HG03064 (cell line): ENCODE data around the gene USP20.
"Not testable (repeated sequence)": the region's sequence is repeated elsewhere in the genome, so short reads cannot be mapped to it uniquely, and the experiment has no call there.

ENCODE experiments used
- ATAC-seq: cut with Tn5 transposase; IDR thresholded peaks from one replicate; pipeline ENCODE4 v1.9.1; 2021; ENCODE audit warnings: low read depth; ENCODE audit not compliant: unreplicated experiment

Gene USP20

GRCh38 chr9:129887334-129888292, 52.4 kb downstream of the USP20 start:
- ATAC-seq: no peak

DNA sequence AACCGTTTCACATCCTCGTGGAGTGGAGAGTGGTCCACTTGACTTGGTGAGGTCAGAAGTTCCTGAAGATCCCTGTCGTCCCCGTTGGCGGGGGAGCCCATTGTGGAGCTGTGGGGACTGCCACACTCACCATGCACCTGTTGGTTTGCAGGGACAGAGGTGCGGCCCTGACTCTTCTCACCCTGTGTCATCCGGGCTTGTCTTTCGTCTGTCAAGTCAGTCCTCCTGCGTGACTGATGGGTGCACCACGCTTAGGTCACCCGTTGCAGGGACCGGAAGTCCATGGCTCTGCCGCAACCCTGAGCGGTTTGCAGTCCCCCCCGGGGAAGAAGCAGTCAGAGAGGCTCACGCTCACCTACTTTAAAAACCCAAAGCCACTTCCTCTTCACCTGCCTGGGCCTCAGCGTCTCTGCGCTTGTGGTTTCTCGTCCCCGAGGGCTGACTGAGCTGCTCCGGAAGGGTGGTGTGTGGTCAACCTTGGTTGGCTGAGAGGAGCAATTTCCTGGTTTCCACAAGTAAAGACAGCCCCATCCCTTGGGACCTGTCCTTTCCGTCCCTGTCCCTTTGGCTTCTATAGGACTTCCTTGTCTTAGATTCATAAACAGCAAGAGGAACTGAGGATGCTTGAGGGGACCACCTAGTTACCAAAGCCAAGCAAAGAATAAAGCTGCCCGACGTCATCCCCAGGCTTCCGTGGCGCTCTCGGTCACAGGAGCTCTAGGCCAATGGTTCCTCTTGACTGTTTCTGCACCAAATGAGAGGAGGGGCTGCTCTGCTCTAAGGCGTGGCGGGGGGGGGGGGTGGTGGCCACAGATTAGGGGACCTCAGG, 53.2 kb downstream of the USP20 start:
- ATAC-seq: peak; percentile 45

GRCh38 chr9:129889122-129889940, 54.1 kb downstream of the USP20 start:
- no peak for ATAC-seq

DNA sequence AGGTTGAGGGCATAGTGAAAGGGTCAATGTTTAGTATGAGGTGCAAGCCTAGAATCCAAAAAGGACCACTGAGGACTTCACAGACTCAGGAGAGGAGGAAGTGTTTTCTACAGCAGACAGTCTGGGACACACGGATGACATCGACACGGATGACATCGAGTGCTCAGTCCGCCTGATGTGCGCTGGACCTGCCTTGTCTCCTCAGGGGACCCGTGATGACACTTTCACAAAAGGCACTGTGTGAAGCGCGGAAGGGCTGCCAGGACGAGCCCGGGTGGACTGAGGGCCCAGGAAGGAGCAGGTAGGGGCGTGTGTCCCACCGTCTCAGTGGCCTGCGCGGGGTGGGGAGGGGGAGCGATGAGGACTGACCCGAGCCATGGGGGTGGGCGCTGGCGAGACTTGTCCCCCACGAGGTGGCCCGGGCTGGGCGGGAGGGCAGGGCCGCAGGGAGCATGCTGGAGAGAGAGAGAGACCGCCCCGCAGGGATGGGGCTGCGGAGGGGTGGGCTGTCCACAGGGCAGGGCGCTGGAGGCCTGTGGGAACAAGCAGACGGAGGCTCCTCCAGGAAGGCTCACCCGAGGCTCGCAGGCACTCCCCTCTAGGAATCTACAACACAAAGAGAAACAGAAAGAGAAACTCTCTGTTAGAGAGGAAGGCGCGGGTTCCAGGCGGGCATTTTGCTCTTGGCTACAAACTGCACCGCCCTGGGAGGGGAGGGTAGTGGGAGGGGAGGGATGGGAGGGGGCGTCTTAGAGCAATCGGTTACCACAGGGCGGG, 54.9 kb downstream of the USP20 start:
- no peak for ATAC-seq

DNA sequence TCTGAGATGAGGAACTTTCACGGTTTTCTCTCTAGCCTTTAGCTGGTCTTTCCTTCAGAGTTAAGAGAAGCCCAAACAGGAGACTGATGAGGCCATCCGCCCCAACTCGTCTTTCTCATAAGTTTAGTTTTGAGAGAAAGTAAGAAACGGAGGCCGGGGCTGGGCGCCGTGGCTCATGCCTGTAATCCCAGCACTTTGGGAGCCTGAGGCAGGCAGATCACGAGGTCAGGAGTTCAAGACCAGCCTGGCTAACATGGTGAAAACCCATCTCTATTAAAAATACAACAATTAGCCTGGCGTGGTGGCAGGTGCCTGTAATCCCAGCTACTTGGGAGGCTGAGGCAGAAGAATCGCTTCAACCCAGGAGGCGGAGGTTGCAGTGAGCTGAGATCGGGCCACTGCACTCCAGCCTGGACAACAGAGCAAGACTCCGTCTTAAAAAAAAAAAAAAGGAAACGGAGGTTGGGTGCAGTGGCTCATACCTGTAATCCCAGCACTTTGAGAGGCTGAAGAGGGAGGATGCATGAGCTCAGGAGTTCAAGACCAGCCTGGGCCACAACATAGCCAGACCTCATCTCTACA, 55.6 kb downstream of the USP20 start:
- ATAC-seq: not testable (repeated sequence)

DNA sequence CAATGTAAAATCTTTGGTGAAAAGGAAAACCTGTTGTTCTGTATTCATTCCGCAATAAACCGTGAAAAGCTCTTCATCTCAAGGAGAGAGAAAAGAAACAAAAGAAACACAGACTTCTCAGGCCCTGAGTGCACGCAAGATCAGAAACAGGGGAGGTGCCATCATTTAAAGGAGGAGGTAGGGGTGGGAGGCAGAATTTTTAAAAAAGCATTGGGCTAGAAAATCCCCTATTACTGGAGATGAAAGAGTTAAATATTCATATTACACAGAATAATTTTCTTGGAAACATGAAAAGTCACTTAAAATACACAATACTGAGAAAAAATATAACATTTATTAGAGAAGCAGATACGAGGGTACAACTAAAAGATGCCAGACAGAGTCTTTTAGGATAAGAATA, 56.3 kb downstream of the USP20 start:
- ATAC-seq: no peak

GRCh38 chr9:129894120-129894823, 59.0 kb downstream of the USP20 start:
- ATAC-seq: no peak

- ATAC-seq: no peak
These were observed 60.4 kb downstream of the USP20 start for GRCh38 chr9:129895376-129896268.

- no peak for ATAC-seq
These were observed 62.0 kb downstream of the USP20 start for GRCh38 chr9:129897263-129897662.

- ATAC-seq: no peak
These were observed 62.9 kb downstream of the USP20 start for GRCh38 chr9:129898185-129898584.

- ATAC-seq: no peak
These were observed 64.4 kb downstream of the USP20 start for GRCh38 chr9:129899620-129900019.

DNA sequence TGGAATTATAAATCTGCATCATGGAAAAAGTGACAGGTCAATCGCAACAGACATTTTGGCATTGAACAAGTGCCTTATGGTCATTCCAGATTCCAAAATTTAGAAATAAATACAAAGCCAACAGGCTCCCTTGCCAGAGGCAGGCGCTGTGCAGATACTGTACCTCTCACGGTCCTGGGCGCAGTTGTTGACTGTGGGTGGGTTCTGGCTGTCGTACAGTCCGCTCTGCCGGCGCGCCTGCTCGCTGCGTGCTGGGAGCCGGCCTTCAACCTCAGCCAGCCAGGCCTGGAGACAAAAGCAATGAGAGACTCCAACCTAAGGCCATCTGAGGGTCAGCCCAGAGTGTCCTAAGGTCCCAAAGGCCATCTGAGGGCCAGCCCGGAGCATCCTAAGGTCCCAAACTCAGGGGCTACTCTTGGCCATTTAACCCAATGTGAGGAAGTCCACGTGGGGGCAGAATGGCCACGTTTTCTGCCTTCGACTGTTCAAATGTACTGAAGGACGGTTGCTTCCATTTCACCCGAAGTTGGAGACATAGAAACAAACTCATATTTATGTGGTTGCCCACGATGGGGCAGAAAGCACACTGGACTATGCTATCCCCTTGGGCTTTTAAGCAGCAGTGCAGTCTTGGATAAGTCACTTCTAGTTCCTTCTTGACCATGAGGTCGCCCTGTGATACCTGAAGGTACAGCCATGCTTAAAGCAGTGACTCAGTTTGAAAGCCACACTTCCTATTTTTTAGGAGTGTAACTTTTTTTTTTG, 65.2 kb downstream of the USP20 start:
- peak; percentile 81 for ATAC-seq

DNA sequence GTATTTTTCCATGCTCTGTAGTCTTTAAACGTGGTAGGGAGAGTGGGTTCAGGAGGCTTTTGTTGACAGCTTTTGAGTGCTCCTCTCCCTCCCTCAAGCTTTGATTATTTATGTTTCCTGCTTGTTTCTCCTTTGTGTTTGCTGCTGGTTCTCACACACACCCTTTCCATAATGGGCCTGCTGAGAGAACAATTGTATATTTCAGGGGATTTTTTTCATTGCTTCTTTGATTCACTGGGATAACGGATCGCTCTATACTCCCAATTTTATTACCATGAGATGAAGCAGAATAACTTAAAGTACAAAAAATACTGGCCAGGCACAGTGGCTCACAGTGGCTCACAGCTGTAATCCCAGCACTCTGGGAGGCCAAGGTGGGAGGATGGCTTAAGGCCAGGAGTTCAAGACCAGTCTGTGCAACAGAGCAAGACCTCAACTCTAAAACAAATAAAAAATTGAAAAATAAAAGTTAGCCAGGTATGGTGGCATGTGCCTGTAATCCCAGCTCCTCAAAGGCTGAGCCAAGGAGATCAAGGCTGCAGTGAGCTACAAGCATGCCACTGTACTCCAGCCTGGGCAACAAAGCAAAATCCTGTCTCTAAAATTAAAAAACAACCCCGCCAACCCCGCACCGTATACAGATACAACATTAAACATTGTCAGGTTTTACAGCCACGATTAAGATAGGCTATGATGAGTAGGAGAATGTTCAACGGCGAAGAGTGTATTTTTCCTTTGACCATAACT, 66.9 kb downstream of the USP20 start:
- no peak for ATAC-seq

DNA sequence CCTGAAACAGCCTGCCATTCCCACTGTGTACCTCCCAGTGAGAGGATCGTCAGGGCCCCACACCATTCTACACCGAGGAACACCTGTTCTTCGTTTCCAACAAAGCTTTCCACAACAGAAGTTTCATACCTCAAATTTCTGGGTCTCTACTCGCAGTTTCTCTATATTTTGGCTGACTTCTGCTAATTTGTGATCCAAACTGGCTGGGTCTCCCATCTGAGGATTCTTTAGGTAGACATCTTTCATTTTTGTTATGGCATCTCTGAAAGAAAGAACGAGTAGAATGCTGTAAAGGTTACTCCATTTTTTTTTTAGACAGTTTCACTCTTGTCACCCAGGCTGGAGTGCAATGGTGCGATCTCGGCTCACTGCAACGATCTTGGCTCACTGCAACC, 67.5 kb downstream of the USP20 start:
- ATAC-seq: no peak

DNA sequence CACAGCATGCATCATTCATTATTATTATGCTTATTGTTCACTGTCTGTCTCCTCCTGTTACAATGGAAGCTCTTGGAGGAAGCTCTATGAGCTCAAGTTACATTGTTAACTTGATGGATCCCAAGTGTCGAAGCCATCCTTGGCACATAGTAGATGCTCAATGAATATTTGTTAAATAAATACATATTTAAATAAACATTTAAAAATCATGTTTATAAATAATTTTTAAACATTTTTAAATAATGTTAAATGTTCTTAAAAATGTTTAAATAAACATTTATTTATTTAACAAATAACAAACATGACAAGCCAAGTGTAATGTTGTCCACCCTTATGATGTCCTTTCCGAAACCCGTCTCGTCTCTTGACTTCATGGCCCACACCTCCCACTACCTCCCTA, 69.5 kb downstream of the USP20 start:
- no peak for ATAC-seq

- ATAC-seq: no peak
These were observed 71.0 kb downstream of the USP20 start for GRCh38 chr9:129906298-129906697.

GRCh38 chr9:129907201-129907600, 71.9 kb downstream of the USP20 start:
- ATAC-seq: no peak
